ENCODE data around the gene ZYX. TPM values are rescaled to one million over a fixed set of nuclear protein-coding genes. Genes with fewer than 3 reads are reported as not detected.
"Not testable (repeated sequence)": the region's sequence is repeated elsewhere in the genome, so short reads cannot be mapped to it uniquely, and the experiment has no call there.

Gene ZYX
- polyA plus RNA-seq, 4 donors = 80.4 to 137 (median 93.0) TPM

DNA sequence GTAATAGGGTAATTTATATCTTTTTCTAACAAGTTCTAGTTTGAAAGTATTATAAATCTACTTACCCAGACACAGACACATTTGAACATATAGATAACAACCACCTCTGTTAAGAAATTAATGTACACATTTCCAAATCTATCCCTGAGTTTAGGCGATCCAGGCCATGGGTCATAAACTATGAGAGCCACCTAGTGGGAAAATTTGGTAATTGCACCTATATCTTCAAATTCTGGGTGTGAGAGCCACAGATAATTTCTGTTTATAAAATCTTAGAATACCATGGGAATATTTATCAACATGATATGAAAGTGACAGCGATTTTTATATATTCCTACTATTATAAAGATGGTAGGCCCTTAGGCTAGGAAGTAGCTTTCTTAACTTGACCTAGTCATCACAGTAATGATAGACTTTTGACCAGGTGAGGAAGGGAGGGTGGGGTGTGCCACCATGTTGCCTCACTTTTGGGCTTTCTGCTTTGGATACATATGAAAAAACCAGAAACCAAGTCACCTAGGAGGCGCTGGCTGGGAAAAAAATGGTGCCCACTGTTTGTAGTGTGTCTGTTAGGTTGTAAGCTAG, 35.5 kb downstream of the ZYX start:
- no peak for DNase-seq (ENCODE audit: low read depth in 4 of 4, low spot score in 3 of 4)

- no peak for DNase-seq (ENCODE audit: low read depth in 4 of 4, low spot score in 3 of 4)
Observed at GRCh38 chr7:143417734-143418383, 36.7 kb downstream of the ZYX start.

DNA sequence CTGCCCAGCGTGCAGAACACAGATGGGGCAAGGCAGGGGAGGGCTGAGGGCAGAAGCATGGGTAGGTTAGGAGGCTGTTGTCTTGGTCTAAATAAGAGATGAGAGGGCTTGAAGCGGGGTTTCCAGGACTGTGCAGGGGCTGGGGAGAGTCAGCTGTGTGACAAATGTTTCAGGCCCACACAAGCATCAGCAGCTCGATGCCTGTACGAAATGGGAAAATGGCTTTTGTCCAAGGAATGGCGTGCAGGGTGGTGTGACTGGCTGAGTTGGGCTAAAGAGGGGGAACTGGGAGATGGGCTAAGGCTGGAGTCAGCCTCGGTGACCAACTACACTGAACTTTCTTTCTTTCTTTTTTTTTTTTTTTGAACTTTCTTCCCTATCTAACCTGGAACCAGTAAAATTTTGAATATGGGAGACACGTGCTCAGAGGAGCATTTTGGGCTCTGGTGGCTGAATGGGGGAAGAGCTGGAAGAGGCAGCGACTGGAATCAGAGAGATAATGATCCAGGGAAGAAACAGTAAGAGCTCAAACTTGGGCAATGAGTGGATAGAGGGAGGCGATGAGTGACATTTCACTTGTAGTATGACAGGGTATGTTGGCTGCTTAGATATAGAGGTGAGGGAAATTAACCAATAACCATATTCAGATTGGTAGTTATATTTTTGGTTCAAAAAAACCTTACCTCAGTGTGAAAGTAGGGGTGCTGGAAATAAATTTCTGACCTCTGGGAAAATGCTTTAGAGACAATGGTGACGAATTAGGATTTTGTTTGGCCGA, 37.7 kb downstream of the ZYX start:
- DNase-seq (ENCODE audit: low read depth in 4 of 4, low spot score in 3 of 4) = no peak

DNA sequence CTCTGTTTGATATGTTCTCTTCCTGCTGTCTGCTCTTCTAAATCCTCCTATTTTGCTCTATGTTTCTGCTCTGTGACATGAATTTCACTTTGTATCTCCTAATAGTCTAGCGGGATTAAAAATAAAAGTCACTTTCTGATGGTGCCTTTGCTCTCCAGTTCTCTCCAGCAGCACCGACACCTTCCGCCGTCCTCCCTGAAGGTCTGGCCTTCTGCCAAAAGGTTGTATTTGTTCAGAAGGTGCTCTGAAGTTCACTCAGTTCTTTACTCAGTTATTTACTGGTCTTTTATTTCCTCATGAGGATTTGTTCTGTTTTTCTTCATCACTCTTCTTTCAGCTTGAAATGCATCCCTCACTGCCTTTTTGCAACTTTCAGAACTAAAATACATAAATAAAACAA, 38.7 kb downstream of the ZYX start:
- no peak for DNase-seq (ENCODE audit: low read depth in 4 of 4, low spot score in 3 of 4)

- not testable (repeated sequence) for DNase-seq (ENCODE audit: low read depth in 4 of 4, low spot score in 3 of 4)
Observed at GRCh38 chr7:143420624-143421023, 39.5 kb downstream of the ZYX start.

DNA sequence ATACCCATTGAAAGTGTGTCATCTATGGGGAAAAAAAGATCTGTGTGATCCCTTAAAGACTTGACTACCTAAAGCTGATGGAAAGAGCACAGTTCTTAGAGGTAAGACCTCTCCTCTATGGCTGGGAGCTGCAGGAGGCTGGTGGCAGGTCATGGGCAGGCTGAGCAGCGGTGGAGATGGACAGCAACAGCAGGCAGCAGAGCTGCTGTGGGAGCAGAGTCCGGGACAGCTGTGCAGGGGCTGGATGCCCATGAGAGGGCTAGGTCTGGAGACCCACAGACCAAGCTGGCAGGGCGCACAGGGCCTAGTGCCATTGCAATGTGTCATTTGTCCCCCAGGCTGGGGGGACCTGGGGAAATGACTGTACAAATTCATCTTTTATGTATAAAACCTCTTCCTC, 40.9 kb downstream of the ZYX start:
- DNase-seq (ENCODE audit: low read depth in 4 of 4, low spot score in 3 of 4) = no peak

- not testable (repeated sequence) for DNase-seq (ENCODE audit: low read depth in 4 of 4, low spot score in 3 of 4)
Observed at GRCh38 chr7:143424476-143424875, 43.3 kb downstream of the ZYX start.

DNA sequence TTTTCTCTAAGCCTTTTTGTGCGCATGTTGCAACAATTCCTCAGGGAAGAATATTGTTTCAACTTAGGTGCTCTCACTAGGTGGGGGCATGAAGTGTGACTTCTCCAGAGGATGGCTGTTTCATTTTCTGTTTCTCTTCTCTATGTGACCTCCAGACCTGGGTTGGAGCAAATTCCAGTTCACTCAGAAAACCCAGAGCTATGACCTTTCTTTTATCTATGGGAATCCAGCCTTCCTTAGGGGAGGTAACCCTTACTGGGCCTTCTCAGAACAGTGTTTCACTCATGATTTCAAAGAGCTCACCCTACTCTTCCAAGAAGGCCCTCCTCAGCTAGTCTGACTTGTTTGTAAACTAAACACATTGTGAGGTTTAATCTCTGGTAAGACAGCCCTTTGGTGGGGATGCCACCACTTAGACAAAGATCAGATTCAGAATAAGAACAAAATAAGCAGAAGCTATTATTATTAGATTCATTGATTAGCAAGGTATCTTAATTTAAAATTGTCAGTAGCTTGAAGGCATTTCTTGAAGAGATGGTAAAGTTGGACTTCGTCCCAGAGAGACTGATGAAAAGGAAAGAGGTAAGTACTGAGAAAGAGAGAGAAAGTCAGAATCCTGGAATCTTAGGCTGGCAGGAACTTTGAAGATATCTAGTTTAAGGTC, 45.5 kb downstream of the ZYX start:
- DNase-seq (ENCODE audit: low read depth in 4 of 4, low spot score in 3 of 4) = no peak

DNA sequence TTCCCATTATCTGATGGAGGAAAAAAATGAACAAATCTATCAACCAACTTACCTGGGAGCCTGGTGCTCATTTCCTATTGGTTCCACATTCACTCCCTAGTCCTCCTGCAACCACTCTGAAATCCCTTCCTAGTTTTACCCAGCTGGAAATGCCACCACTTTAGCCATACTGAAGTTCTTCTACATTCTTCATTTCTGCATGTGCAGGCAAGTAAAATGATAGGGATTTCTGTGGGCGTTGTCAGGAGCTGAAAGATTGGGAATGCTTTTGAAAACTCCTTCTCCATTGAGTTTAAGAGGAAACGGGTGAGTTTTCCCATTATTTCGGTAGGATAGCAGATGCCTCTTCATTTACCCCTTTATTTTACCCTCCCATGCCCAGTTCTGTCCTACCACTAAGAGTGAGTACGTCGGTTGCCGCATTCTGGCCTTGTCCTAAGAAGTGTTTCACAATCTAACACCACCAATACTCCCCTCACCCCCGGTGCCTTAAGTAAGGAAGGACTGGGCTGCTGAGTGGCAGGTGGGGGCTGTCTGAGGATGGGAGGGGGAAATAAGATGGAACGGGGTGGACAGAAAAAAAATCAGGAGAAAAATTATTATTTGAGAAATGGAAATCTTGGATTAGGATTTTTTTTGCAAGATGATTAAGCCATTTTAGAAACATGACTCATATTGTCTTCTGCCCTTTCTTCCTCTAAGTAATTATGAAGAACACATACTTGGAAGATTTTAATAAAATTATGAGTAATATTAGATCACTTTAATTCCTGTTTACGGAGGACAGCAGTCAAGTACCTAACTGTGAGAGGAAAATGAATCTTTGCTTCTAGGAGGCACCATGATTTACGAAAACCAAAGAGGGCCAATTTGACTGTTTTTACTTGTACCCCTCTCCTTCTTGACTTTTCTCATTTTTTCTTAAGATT, 48.9 kb downstream of the ZYX start:
- no peak for DNase-seq (ENCODE audit: low read depth in 4 of 4, low spot score in 3 of 4)

GRCh38 chr7:143431109-143431508, 50.0 kb downstream of the ZYX start:
- no peak for DNase-seq (ENCODE audit: low read depth in 4 of 4, low spot score in 3 of 4)

- no peak for DNase-seq (ENCODE audit: low read depth in 4 of 4, low spot score in 3 of 4)
Observed at GRCh38 chr7:143433759-143434158, 52.6 kb downstream of the ZYX start.

DNA sequence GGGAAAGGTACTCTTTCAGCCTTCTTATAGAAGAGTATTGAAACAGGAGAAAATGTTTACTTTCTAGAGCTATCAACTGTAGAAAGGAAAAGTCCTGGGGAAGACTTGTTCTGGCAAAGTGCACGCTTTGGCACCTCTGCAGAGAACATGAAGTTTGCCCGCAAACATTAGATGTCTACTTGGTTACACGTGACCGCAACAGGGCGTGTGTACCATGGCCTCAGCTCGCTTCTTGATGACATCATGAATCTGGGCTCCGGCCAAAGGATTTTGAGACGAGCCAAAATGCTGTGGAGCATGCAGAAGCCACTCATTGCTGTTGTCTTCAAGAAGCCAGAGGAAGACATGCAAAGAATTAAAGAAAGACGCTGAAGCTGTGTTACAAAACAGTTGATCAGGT, 53.5 kb downstream of the ZYX start:
- no peak for DNase-seq (ENCODE audit: low read depth in 4 of 4, low spot score in 3 of 4)

- no peak for DNase-seq (ENCODE audit: low read depth in 4 of 4, low spot score in 3 of 4)
Observed at GRCh38 chr7:143435266-143435665, 54.1 kb downstream of the ZYX start.

GRCh38 chr7:143436325-143436946, 55.3 kb downstream of the ZYX start:
- DNase-seq (ENCODE audit: low read depth in 4 of 4, low spot score in 3 of 4) = no peak

- DNase-seq (ENCODE audit: low read depth in 4 of 4, low spot score in 3 of 4) = no peak
Observed at GRCh38 chr7:143437578-143437977, 56.4 kb downstream of the ZYX start.

GRCh38 chr7:143439866-143440265, 58.7 kb downstream of the ZYX start:
- no peak for DNase-seq (ENCODE audit: low read depth in 4 of 4, low spot score in 3 of 4)
